ENCODE data around the gene CCL17. TPM values are rescaled to one million over a fixed set of nuclear protein-coding genes. Genes with fewer than 3 reads are reported as not detected.
"Not testable (repeated sequence)": the region's sequence is repeated elsewhere in the genome, so short reads cannot be mapped to it uniquely, and the experiment has no call there.

Gene CCL17
- total RNA-seq, 1 donor from 2014 or later: not detected

DNA sequence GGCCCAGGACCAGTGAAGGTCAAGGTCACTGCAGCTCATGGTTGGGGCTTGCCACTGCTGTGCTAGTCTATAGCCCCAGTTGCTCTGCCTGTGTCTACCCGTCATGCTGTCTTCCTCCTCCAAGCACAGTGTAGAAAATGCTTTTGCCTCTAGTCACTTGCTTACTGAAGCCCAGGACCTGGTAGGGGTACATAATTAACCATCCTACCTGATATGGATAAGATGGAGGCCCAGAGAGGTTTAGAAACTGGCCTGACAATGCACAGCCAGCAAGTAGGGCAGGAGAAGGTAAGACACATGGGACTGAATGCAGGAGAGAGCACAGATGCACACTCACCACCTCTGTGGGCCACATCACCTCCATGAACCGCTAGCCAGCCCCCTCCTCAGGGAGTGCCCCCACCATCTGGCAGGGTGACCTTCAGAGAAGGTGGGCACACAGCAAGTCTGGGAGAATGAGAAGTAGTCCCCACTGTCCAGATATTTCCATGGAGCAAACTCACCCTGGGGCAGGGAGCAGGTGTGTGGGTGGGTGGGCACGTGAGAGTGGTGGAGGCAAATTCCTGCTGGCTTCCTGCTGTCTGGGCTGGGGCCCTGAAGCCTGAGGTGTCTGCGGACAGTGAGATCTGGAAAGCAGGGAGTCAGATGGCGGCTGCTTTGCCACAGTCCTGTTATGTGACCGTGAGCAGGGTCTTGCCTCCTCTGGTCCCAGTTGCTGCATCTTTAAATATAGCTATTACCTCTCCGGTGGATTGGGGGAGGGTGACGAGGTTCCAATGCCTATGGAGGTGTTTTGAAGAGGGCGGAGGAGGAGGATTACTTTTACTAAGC lies 31.2 kb upstream of the CCL17 start:
- intact Hi-C loops (cut with DNase I): loop anchor here (5.0 kb wide), 1 partner anchor 71 kb away; no protein-coding TSS in a partner anchor
- DNase-seq (ENCODE audit: extremely low spot score in 2 of 2): no peak
- Histone ChIP-seq H3K4me3 (peak overlapping the region; percentile 52 to 69), H3K9me3 (no peaks in the 10 kb centered on the region), H3K27me3 (no peaks in the 10 kb centered on the region), H3K4me1 (peaks cover 41% of the 10 kb centered on the region), H3K36me3 (no peaks in the 10 kb centered on the region), H3K27ac (peak overlapping the region; percentile 84)
- TF ChIP-seq POLR2AphosphoS5 (IDR thresholded peaks at IDR 0.05; ENCODE audit: insufficient read depth in 1 of 2, low read depth in 1 of 2) (no peak), POLR2A (IDR thresholded peaks at IDR 0.05) (no peak)
- TF ChIP-seq, protein P1, sequence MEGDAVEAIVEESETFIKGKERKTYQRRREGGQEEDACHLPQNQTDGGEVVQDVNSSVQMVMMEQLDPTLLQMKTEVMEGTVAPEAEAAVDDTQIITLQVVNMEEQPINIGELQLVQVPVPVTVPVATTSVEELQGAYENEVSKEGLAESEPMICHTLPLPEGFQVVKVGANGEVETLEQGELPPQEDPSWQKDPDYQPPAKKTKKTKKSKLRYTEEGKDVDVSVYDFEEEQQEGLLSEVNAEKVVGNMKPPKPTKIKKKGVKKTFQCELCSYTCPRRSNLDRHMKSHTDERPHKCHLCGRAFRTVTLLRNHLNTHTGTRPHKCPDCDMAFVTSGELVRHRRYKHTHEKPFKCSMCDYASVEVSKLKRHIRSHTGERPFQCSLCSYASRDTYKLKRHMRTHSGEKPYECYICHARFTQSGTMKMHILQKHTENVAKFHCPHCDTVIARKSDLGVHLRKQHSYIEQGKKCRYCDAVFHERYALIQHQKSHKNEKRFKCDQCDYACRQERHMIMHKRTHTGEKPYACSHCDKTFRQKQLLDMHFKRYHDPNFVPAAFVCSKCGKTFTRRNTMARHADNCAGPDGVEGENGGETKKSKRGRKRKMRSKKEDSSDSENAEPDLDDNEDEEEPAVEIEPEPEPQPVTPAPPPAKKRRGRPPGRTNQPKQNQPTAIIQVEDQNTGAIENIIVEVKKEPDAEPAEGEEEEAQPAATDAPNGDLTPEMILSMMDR (IDR thresholded peaks at IDR 0.05): no peak

DNA sequence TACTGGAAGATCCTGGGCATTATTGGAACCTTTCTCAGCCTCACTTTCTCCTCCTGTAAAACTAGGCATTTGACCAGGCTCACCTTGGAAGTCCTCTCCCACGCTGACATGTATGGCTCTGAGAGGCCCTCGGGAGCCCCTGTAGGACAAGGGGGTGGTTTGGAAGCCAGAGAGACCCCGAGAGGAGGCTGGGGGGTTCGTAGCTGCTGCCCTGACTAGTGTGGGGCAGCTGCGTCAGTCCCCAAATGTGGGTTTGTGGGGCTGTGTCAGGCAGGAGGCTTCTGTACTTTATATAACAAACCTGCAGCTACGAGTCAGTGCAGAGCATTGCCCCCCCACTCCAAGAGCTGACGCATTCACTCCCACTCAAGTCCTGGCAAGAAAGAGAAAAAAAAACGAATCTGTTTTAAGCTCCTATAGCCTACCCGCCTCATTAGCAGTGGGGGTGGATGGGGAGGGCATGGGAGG lies 30.5 kb upstream of the CCL17 start:
- intact Hi-C loops (cut with DNase I): loop anchor here (5.0 kb wide), 1 partner anchor 72 kb away; no protein-coding TSS in a partner anchor
- no peak for TF ChIP-seq POLR2A (IDR thresholded peaks at IDR 0.05)
- TF ChIP-seq, protein P1 (IDR thresholded peaks at IDR 0.05): no peak
- peak in 1 of 2 donors; percentile 44 for TF ChIP-seq POLR2AphosphoS5 (IDR thresholded peaks at IDR 0.05; ENCODE audit: insufficient read depth in 1 of 2, low read depth in 1 of 2)

DNA sequence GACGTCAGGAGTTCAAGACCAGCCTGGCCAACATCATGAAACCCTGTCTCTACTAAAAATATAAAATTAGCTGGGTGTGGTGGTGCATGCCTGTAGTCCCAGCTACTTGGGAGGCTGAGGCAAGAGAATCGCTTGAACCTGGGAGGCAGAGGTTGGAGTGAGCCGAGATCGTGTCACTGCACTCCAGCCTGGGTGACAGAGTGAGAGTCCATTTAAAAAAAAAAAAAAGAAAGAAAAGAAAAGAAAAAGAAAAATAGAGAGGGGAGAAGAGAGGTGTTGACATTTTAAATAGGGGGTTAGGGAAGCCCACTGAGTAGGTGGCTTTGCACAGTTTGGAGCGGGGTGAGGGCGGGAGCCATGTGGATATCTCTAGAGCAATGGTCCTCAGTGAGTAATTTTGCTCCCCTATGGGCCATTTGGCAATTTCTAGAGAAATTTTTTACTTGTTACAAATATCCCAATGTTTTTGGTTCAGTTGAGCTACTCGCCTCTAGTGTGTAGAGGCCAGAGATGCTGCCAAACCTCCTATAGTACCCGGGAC lies 29.6 kb upstream of the CCL17 start:
- not testable (repeated sequence) for H3K27me3 ChIP-seq; H3K36me3 ChIP-seq; H3K9me3 ChIP-seq; DNase-seq (ENCODE audit: extremely low spot score in 2 of 2); H3K4me3 ChIP-seq
- intact Hi-C loops (cut with DNase I): loop anchor here (5.0 kb wide), 1 partner anchor 73 kb away; no protein-coding TSS in a partner anchor
- peaks cover 41% of the 10 kb centered on the region for H3K4me1 ChIP-seq
- peak overlapping the region; percentile 84 for H3K27ac ChIP-seq

More for the DNA sequence above, 30.5 kb upstream of the CCL17 start:
- Histone ChIP-seq H3K27me3 (no peaks in the 10 kb centered on the region), H3K9me3 (no peaks in the 10 kb centered on the region), H3K27ac (peak overlapping the region; percentile 84), H3K36me3 (no peaks in the 10 kb centered on the region), H3K4me3 (peak overlapping the region; percentile 52 to 69), H3K4me1 (peaks cover 41% of the 10 kb centered on the region)
- DNase-seq (ENCODE audit: extremely low spot score in 2 of 2): no peak

DNA sequence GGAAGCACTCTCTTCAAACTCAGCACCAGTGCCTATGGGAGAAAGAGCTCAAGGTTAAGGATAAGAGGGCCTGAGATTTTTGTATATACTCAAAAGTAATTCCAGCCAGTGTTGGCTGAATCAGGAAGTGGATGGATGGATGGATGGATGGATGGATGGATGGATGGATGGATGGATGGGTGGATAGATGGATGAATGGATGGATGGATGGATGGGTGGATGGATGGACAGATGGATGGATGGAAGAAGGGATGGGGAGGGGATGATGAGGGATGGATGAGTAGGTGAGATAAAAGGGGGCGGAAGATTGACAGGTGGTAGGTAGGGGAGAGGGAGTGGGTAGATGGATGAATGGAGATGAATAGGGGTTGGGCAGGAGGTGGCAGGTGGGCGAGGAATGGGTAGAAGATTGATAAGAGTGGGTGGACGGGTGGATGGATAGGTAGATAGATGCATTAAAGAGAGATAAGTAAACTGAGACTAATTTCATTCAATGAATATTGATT lies 28.2 kb upstream of the CCL17 start:
- Histone ChIP-seq H3K27ac (peak overlapping the region; percentile 2), H3K36me3 (no peaks in the 10 kb centered on the region), H3K4me1 (peaks cover 50% of the 10 kb centered on the region), H3K4me3 (no peak overlapping the region), H3K27me3 (no peaks in the 10 kb centered on the region), H3K9me3 (no peaks in the 10 kb centered on the region)
- no peak for DNase-seq (ENCODE audit: extremely low spot score in 2 of 2)
- intact Hi-C loops (cut with DNase I): no loop called here
- TF ChIP-seq POLR2A (IDR thresholded peaks at IDR 0.05): no peak
- TF ChIP-seq POLR2AphosphoS5 (IDR thresholded peaks at IDR 0.05; ENCODE audit: insufficient read depth in 1 of 2, low read depth in 1 of 2): no peak

DNA sequence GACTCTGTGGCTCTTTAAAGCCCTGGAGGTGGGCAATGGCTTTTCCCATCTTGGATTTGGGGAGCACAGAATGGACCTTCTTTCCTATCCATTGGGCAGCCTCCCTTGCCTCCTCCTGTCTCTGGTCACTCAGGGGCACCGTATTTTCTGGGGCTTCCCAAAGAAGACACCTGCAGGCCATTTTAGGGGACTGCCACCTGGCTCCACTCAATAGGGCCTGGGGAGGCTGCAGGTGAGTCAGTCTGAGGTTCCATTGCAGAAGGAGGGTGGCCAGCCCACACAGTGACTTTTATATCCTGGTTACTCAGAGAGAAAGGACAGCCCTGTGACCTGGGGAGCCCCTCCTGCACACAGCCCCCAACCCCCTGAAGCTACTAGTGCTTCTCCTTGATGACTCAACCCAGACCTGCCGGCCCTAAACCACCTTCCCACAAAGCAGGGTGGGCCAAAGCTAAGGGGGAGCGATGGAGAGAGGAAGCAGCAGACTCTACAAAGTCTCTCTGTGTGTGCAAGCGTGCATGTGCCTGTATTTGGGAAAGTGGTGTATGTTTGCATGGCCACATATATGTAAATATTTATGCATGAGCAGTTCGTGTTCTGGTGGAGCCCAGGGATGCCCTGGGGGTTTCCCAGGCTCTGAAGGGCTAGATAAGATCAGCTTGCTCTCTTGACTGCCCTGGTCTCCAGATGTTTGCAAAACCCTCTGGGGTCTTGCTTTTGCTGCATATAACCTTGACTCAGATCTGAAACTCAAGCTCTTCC lies 27.3 kb upstream of the CCL17 start:
- H3K4me1 ChIP-seq: peaks cover 42% of the 10 kb centered on the region
- no peak overlapping the region for H3K27ac ChIP-seq
- H3K36me3 ChIP-seq: no peaks in the 10 kb centered on the region
- TF ChIP-seq POLR2A (IDR thresholded peaks at IDR 0.05) (no peak), POLR2AphosphoS5 (IDR thresholded peaks at IDR 0.05; ENCODE audit: insufficient read depth in 1 of 2, low read depth in 1 of 2) (no peak)
- TF ChIP-seq, protein P1 (IDR thresholded peaks at IDR 0.05): no peak
- no peak for DNase-seq (ENCODE audit: extremely low spot score in 2 of 2)
- intact Hi-C loops (cut with DNase I): no loop called here
- H3K27me3 ChIP-seq: no peaks in the 10 kb centered on the region
- no peaks in the 10 kb centered on the region for H3K9me3 ChIP-seq
- no peak overlapping the region for H3K4me3 ChIP-seq

Measured in vagina (tissue), 2 donors.